ENCODE results near the gene ZSCAN21. TPM values are rescaled to one million over a fixed set of nuclear protein-coding genes. Genes with fewer than 3 reads are reported as not detected.

The ZSCAN21 gene
- total and polyA plus RNA-seq, 2 of the 4 experiments (the other 2 are of a cell fraction): 11.5 to 13.3 TPM

- Histone ChIP-seq H2AFZ (replicated peaks; ENCODE audit: low read length, poor library complexity) (no peak overlapping the region), H4K5ac (ENCODE audit: low read depth, low read length) (peak overlapping the region; percentile 93), H4K8ac (ENCODE audit: low read depth in 2 of 2, low read length in 2 of 2) (peak overlapping the region; percentile 50 to 81), H2BK5ac (ENCODE audit: low read depth, low read length, poor library complexity, severe bottlenecking) (peak overlapping the region; percentile 95), H4K91ac (ENCODE audit: insufficient read depth, low read depth, low read length) (peak overlapping the region; percentile 78), H3K14ac (replicated peaks; ENCODE audit: low read depth, low read length) (peak overlapping the region; percentile 92), H2BK120ac (ENCODE audit: low read depth, low read length) (peak overlapping the region; percentile 97), H3K4me3 (ENCODE audit: insufficient read depth, low read depth, low read length) (no peak overlapping the region), H3K23ac (ENCODE audit: low read depth, low read length) (peak overlapping the region; percentile 14), H3K9me3 (ENCODE audit: control insufficient read depth, insufficient read depth, low read length) (peaks cover 13% of the 10 kb centered on the region), H2AK9ac (replicated peaks; ENCODE audit: low read depth, low read length, poor library complexity) (no peak overlapping the region), H2BK20ac (ENCODE audit: low read depth, low read length) (peak overlapping the region; percentile 59), H3K18ac (ENCODE audit: low read depth, low read length) (peak overlapping the region; percentile 100), H2BK15ac (ENCODE audit: low read depth, low read length) (peak overlapping the region; percentile 13; the same call in 2 of the 3 replicates), H3K4me1 (ENCODE audit: control insufficient read depth, insufficient read depth, low read length) (peaks cover 20% of the 10 kb centered on the region), H4K20me1 (ENCODE audit: insufficient read depth, low read length) (peaks cover 9% of the 10 kb centered on the region; the same call in 1 of the 2 replicates), H3K4ac (ENCODE audit: low read depth, low read length) (peak overlapping the region; percentile 72), H3K4me2 (ENCODE audit: low read depth, low read length) (peak overlapping the region; percentile 39), H3K9me1 (ENCODE audit: insufficient read depth, low read length) (peaks cover 16% of the 10 kb centered on the region), H3K36me3 (ENCODE audit: control insufficient read depth, insufficient read depth, low read length) (peaks cover 36% of the 10 kb centered on the region), H3K9ac (ENCODE audit: low read depth, low read length) (no peak overlapping the region), H3K56ac (ENCODE audit: extremely low read depth, insufficient read depth, low read length) (no peak overlapping the region), H3K79me1 (ENCODE audit: low read depth in 1 of 2, low read length in 2 of 2) (peaks cover 32 to 67% of the 10 kb centered on the region in 2 experiments), H3K27me3 (ENCODE audit: control insufficient read depth, insufficient read depth, low read length) (no peaks in the 10 kb centered on the region), H3K27ac (ENCODE audit: insufficient read depth, low read length) (peak overlapping the region; percentile 92), H2AK5ac (ENCODE audit: low read depth, low read length) (peak overlapping the region; percentile 81)
- no CpG with 5 or more reads among the region's 6 CpGs for WGBS, 2 experiments (ENCODE audit: extremely low coverage in 2 of 2, insufficient read length in 1 of 2)
- CTCF ChIA-PET: no interaction called here
- DNase-seq (peak; percentile 25), ATAC-seq (ENCODE audit: low read depth) (no peak)
- intact Hi-C loops (cut with micrococcal nuclease) (loop anchor here (2.0 kb wide), 1 partner anchor 13 kb away; the partner anchor contains the start of gene ZSCAN21), dilution Hi-C loops (cut with HindIII; ENCODE audit: low sequenced_read_pairs, unreplicated experiment) (no loop called here), in situ Hi-C loops (cut with MboI; ENCODE audit: low sequenced_read_pairs) (no loop called here)
- no peak for TF ChIP-seq NFE2L2 (IDR thresholded peaks at IDR 0.05; ENCODE audit: low read depth, low read length)
- TF ChIP-seq CTCF (conservative IDR thresholded peaks at IDR 0.05; ENCODE audit: low read depth, low read length): no peak
- no peak for TF ChIP-seq ELK1 (IDR thresholded peaks at IDR 0.05; ENCODE audit: borderline replicate concordance, low read depth, low read length)
- TF ChIP-seq RCOR1 (IDR thresholded peaks at IDR 0.05; ENCODE audit: insufficient replicate concordance, low read length): no peak
- no peak for TF ChIP-seq FOS (IDR thresholded peaks at IDR 0.05; ENCODE audit: low read depth, low read length)
- no peak for TF ChIP-seq RFX5 (IDR thresholded peaks at IDR 0.05; ENCODE audit: low read depth, low read length)
- BruUV-seq (replicated peaks): TSS peak; percentile 2
- POLR2A ChIA-PET (ENCODE audit: unreplicated experiment): interaction anchor here (0.6 kb wide), 1 partner anchor 19 kb away, joined by 8 read pairs; no protein-coding TSS in a partner anchor
Measured at GRCh38 chr7:100035876-100036275, 13.7 kb upstream of the ZSCAN21 start.

Data from IMR-90 (cell line).